ENCODE measurements around the gene ACADS.
A peak's percentile ranks its signal among the peaks of the same experiment; 100 is the strongest.

ACADS gene

GRCh38 chr12:120758798-120759590 is 33.4 kb downstream of the ACADS start:
- DNase-seq: no peak

- peak; percentile 99 for DNase-seq
Observed at GRCh38 chr12:120759591-120760348, 34.1 kb downstream of the ACADS start.

GRCh38 chr12:120760349-120761254 is 35.0 kb downstream of the ACADS start:
- no peak for DNase-seq

- peak; percentile 64 for DNase-seq
Observed at GRCh38 chr12:120761519-120761934, 35.9 kb downstream of the ACADS start.

- DNase-seq: no peak
Observed at GRCh38 chr12:120762086-120762485, 36.5 kb downstream of the ACADS start.

- DNase-seq: no peak
Observed at GRCh38 chr12:120763250-120763649, 37.6 kb downstream of the ACADS start.

GRCh38 chr12:120764816-120765215 is 39.2 kb downstream of the ACADS start:
- DNase-seq: no peak

GRCh38 chr12:120766566-120766965 is 40.9 kb downstream of the ACADS start:
- no peak for DNase-seq

GRCh38 chr12:120767071-120768024 is 41.7 kb downstream of the ACADS start:
- no peak for DNase-seq

- no peak for DNase-seq
Observed at GRCh38 chr12:120771097-120771496, 45.5 kb downstream of the ACADS start.

GRCh38 chr12:120774169-120774916 is 48.7 kb downstream of the ACADS start:
- peak; percentile 93 for DNase-seq

GRCh38 chr12:120775862-120776552 is 50.4 kb downstream of the ACADS start:
- DNase-seq: peak; percentile 53

GRCh38 chr12:120783197-120783596 is 57.6 kb downstream of the ACADS start:
- DNase-seq: no peak

- no peak for DNase-seq
Observed at GRCh38 chr12:120784804-120785203, 59.2 kb downstream of the ACADS start.

- DNase-seq: no peak
Observed at GRCh38 chr12:120787889-120788288, 62.3 kb downstream of the ACADS start.

Measured in NCI-H69 (cell line).